ENCODE results near the gene GRID1.

Gene GRID1

GRCh38 chr10:86168256-86168655 lies 198.3 kb downstream of the GRID1 start:
- DNase-seq (ENCODE audit: low spot score): no peak

- no peak for DNase-seq (ENCODE audit: low spot score)
Measured at GRCh38 chr10:86167762-86168128, 198.8 kb downstream of the GRID1 start.

GRCh38 chr10:86167121-86167761 lies 199.4 kb downstream of the GRID1 start:
- DNase-seq (ENCODE audit: low spot score): no peak

GRCh38 chr10:86165666-86166065 lies 200.9 kb downstream of the GRID1 start:
- no peak for DNase-seq (ENCODE audit: low spot score)

GRCh38 chr10:86164960-86165630 lies 201.5 kb downstream of the GRID1 start:
- no peak for DNase-seq (ENCODE audit: low spot score)

GRCh38 chr10:86164174-86164774 lies 202.3 kb downstream of the GRID1 start:
- DNase-seq (ENCODE audit: low spot score): no peak

GRCh38 chr10:86163522-86164173 lies 202.9 kb downstream of the GRID1 start:
- no peak for DNase-seq (ENCODE audit: low spot score)

GRCh38 chr10:86162696-86163400 lies 203.7 kb downstream of the GRID1 start:
- no peak for DNase-seq (ENCODE audit: low spot score)

- no peak for DNase-seq (ENCODE audit: low spot score)
Measured at GRCh38 chr10:86162036-86162435, 204.6 kb downstream of the GRID1 start.

GRCh38 chr10:86160890-86161585 lies 205.6 kb downstream of the GRID1 start:
- DNase-seq (ENCODE audit: low spot score): no peak

GRCh38 chr10:86159797-86160196 lies 206.8 kb downstream of the GRID1 start:
- no peak for DNase-seq (ENCODE audit: low spot score)

GRCh38 chr10:86155054-86155921 lies 211.3 kb downstream of the GRID1 start:
- no peak for DNase-seq (ENCODE audit: low spot score)

GRCh38 chr10:86153751-86154150 lies 212.8 kb downstream of the GRID1 start:
- DNase-seq (ENCODE audit: low spot score): no peak

GRCh38 chr10:86152911-86153310 lies 213.7 kb downstream of the GRID1 start:
- DNase-seq (ENCODE audit: low spot score): no peak

GRCh38 chr10:86152354-86152753 lies 214.2 kb downstream of the GRID1 start:
- no peak for DNase-seq (ENCODE audit: low spot score)

- no peak for DNase-seq (ENCODE audit: low spot score)
Measured at GRCh38 chr10:86151613-86152012, 215.0 kb downstream of the GRID1 start.

- DNase-seq (ENCODE audit: low spot score): no peak
Measured at GRCh38 chr10:86149257-86149656, 217.3 kb downstream of the GRID1 start.

GRCh38 chr10:86148117-86148516 lies 218.5 kb downstream of the GRID1 start:
- no peak for DNase-seq (ENCODE audit: low spot score)

GRCh38 chr10:86144301-86144700 lies 222.3 kb downstream of the GRID1 start:
- DNase-seq (ENCODE audit: low spot score): no peak

- no peak for DNase-seq (ENCODE audit: low spot score)
Measured at GRCh38 chr10:86141896-86142295, 224.7 kb downstream of the GRID1 start.

All from AG20443 (cell line).